ENCODE data around the gene FMOD. TPM values are rescaled to one million over a fixed set of nuclear protein-coding genes. Genes with fewer than 3 reads are reported as not detected.

The FMOD gene
- total RNA-seq, 1 donor = 6.6 TPM

- TF ChIP-seq, protein P1, sequence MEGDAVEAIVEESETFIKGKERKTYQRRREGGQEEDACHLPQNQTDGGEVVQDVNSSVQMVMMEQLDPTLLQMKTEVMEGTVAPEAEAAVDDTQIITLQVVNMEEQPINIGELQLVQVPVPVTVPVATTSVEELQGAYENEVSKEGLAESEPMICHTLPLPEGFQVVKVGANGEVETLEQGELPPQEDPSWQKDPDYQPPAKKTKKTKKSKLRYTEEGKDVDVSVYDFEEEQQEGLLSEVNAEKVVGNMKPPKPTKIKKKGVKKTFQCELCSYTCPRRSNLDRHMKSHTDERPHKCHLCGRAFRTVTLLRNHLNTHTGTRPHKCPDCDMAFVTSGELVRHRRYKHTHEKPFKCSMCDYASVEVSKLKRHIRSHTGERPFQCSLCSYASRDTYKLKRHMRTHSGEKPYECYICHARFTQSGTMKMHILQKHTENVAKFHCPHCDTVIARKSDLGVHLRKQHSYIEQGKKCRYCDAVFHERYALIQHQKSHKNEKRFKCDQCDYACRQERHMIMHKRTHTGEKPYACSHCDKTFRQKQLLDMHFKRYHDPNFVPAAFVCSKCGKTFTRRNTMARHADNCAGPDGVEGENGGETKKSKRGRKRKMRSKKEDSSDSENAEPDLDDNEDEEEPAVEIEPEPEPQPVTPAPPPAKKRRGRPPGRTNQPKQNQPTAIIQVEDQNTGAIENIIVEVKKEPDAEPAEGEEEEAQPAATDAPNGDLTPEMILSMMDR (IDR thresholded peaks at IDR 0.05; ENCODE audit: insufficient read depth, low read length) = peak; percentile 84
- DNase-seq (ENCODE audit: low read depth) = peak; percentile 45
- no peak overlapping the region for H3K4me3 ChIP-seq (ENCODE audit: low read depth, low read length)
These were observed 8.6 kb downstream of the FMOD start for GRCh38 chr1:203342192-203342940.

DNA sequence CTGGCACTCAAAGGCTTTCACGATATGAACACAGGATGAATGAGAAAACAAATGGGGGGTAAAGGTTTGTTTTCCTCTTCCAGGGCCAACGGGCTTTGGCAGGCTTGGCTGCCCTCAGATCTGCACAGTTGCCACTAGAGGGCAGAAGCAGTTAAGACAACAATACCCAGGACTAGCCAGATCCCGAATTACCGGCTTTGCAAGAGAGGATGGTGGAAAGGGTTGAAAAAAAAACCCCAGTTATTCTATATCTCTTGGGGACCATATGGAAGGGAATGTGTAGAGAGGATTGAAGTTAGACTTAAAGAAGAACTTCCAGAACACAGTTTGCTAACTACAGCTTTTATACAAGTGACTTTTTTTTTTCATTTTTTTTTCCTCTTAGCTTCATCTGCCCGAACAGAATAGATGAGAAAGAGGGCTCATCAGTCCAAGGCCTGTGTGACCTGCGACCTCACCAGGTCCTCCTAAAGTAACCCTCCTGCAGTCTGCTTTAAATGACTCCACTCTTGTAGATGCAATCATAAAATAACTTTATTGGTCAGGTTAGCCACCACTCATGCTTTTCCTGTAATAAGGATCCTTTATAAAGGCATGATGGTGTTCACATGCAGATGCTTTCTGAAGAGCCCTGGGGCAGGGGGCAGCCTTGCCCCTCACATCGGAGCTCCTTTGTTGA is 10.7 kb downstream of the FMOD start:
- no peak overlapping the region for H3K4me3 ChIP-seq (ENCODE audit: low read depth, low read length)
- peak; percentile 89 for DNase-seq (ENCODE audit: low read depth)
- TF ChIP-seq, protein P1 (IDR thresholded peaks at IDR 0.05; ENCODE audit: insufficient read depth, low read length) = peak; percentile 88

DNA sequence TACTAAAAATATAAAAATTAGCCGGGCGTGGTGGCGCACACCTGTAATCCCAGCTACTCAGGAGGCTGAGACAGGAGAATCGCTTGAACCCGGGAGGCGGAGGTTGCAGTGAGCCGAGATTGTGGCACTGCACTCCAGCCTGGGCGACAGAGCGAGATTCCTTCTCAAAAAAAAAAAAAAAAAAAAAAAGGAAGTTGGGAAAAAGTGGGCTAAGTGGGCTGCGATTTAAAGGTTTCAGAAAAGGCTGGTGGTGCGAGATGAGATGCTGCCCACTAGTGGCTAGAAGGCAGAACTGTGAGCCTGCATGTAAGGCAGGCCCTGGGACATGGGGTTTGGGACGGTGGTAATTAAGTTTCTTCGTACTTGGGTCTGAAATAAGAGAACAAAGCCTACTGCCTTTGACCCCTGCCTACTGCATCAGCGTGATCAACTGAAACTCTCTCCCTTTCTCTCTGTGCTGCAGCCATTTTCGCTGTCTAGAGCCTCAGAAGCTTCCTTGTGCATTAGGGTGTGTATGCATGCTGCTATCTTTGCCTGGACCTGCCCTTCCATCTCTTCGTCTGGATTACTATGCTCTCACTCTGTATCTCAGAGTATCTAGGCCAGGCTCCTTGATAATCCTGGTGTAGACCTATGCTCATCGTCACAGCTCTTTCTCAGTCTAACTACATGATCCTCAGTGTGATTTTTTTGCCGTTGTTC is 12.4 kb downstream of the FMOD start:
- TF ChIP-seq, protein P1 (IDR thresholded peaks at IDR 0.05; ENCODE audit: insufficient read depth, low read length) = peak; percentile 98
- no peak overlapping the region for H3K4me3 ChIP-seq (ENCODE audit: low read depth, low read length)
- DNase-seq (ENCODE audit: low read depth) = peak; percentile 79

DNA sequence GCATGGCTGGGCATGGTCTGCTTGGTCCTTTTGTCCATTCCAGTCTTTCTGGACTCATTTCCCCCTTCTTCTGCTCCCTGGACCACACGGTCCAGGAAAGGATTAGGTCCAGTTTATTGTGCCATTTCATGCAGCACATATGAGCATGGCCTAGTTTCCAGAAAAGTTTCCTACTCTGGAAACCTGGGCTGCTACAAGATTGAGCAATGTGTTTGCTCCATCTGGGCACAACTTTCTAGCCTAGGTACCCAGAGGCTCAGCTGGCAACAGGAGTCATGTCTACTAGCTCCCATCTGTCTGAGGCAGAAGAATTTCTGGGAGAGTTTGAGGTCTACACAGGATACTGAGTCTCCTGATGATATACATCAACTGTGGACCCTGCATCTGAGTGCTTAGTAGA is 14.8 kb downstream of the FMOD start:
- no peak overlapping the region for H3K4me3 ChIP-seq (ENCODE audit: low read depth, low read length)
- no peak for DNase-seq (ENCODE audit: low read depth)
- TF ChIP-seq, protein P1 (IDR thresholded peaks at IDR 0.05; ENCODE audit: insufficient read depth, low read length) = no peak

- no peak overlapping the region for H3K4me3 ChIP-seq (ENCODE audit: low read depth, low read length)
- DNase-seq (ENCODE audit: low read depth) = no peak
- TF ChIP-seq, protein P1 (IDR thresholded peaks at IDR 0.05; ENCODE audit: insufficient read depth, low read length) = no peak
These were observed 15.4 kb downstream of the FMOD start for GRCh38 chr1:203335503-203335902.

GRCh38 chr1:203331224-203331623 is 19.7 kb downstream of the FMOD start:
- no peak for DNase-seq (ENCODE audit: low read depth)
- TF ChIP-seq, protein P1 (IDR thresholded peaks at IDR 0.05; ENCODE audit: insufficient read depth, low read length) = no peak
- H3K4me3 ChIP-seq (ENCODE audit: low read depth, low read length) = no peak overlapping the region
